Activated CD8-positive, alpha-beta memory T cell treated with anti-CD3 and anti-CD28 coated beads, Interleukin-2, amount 50 U/mL, for 1 hour (primary cell): Measurements from ENCODE around the gene NUAK1.

Experiments
- DNase-seq: peaks from one replicate; pipeline ENCODE4 v3.0.0-alpha.2; 2020; ENCODE audit errors: extremely low read depth

The NUAK1 gene

GRCh38 chr12:106110626-106111300, 28.0 kb downstream of the NUAK1 start:
- DNase-seq: no peak

- no peak for DNase-seq
These were observed 29.4 kb downstream of the NUAK1 start for GRCh38 chr12:106109168-106109910.

DNA sequence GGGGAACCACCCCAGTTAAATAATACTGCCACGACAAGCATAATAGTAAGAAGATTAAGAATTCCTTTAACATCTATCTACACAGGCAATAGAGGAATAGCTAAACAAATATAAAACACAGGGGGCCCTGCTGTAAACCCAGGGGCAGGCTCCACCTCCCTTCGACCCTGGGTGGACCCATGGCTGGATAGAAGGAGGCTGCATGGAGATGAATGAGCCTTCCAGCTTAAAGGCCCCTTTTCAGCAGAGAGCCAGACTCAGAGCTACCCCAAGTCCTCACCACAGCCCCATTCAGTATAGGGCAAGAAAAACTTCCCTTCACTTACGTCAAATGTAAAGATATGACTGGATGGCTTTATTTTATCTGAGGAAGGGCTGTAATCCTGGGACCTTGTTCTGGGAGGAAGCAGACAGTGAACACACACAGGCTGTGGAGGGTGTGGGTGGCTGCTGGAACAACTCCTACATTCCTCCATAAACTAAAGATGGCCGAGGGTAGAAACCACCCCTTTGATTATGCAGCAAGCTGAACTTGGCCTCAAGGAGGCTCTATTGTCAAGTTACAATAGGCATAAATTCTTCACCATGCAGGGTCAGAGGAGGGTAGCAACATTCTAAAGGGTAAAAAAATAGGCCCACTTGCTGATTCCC, 30.4 kb downstream of the NUAK1 start:
- DNase-seq: no peak

DNA sequence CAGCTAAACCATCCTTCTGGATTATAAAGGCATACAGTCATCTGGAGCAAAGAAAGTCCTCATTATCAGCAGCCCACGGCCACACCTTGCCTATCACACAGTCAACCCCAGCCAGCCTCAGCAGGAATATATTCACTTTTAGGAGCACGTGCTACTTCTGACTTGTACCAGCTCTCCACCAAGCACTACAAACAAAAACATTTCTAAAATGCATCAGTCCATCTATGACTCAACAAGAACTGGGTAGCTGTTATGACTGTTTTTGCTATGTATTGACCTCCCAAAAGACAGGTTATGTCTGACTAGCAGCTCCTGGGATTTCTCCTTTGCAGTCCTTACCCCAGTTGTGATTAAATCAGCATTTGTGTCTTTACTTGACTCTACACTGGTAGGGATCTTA, 31.2 kb downstream of the NUAK1 start:
- DNase-seq: no peak

DNA sequence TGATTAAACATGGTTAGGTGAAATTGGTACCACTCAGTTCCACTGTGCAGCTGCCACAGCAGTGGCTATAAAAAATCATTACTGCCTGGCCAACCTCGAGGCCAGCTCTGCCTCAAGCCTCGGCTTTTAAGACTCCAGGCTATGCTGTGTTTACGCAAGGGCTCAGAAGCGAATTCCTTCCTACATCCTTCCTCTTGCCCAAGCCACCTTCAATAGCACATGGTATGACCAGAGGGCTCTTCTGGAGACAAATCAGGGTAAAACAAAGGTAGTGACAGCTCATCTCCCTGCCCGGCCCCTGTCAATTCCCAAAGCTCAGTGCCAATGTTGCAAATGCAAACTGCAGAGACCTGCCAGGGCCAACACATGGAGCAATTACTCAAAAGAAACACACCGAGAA, 31.9 kb downstream of the NUAK1 start:
- DNase-seq: no peak

DNA sequence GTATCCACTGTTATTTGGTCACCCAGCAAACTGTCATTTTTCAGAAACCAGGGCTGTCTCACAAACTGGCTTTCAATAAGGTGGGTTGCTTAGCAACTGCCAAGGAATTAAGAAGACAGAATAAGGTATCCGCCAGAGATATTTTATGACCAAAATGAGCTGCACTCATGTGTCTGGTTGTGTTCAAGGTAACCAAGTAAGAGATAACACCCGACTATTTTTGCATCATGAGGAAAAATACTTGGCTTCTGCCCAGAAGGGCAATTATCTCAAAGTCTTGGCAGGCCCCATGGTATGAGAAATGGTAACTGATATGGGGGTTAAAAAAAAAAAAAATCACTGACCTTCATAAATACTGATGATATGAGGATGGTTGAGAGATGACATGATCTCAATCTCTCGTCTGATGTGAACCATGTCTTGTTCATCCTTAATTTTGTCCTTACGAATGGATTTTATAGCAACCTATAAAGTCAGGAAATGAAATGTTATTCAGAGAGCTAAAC, 32.6 kb downstream of the NUAK1 start:
- no peak for DNase-seq

DNA sequence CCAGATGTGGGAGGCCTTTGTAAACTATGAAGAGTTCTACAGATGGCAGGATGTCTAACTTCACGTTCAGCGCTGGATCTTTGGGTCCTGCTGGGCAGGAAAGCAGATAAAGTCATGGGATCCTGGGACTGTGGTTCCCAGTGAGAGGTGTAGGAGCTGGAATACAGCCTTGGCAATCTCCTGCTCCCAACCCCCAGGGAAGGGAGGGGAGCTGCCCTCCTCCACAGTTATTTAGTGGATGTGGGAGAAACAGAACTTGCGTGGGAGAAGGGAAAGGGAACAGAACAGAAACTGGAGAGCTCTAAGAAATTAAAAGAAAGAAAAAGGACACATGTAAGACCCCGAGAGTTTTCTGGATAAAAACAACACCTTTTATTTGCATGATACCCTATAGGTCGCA, 37.0 kb downstream of the NUAK1 start:
- no peak for DNase-seq

GRCh38 chr12:106098691-106099200, 40.0 kb downstream of the NUAK1 start:
- DNase-seq: no peak

DNA sequence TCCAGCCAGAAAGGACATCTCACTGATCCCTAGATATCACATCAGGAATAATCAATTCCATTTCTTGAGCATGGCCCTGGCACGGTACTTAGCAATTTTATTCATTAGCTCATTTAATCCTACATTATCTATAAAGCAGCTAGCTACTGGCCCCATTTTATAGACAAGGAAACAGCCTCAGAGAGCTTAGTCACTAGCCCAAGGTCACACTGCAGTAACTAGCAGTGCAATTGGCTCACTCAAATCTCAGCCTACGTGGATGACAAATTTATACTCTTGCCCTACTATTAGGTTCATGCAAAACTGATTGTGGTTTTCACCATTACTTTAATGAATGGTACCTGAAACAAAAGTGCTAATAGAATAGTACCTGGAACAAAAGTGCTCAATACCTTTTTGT, 41.7 kb downstream of the NUAK1 start:
- DNase-seq: no peak

GRCh38 chr12:106096376-106096775, 42.4 kb downstream of the NUAK1 start:
- DNase-seq: no peak

- DNase-seq: no peak
These were observed 44.5 kb downstream of the NUAK1 start for GRCh38 chr12:106094304-106094703.

DNA sequence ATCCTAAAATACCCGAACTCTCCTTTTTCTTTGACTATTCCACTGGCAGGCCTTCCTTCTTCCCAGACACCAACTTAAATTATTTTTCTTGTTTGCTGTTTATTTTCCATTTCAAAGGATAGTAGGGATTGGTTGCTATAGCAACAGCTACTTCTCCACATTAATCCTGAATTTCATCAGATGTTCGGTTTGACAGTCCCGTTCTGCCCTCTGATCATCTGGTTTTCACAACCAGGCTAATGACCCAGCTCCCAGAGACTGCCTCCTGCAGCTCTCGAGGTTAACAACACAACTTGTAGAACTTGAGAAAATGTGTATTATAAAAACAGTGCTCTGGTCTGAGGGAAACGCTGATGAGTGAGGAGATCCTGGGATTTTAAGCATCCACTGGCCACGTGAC, 45.5 kb downstream of the NUAK1 start:
- no peak for DNase-seq

DNA sequence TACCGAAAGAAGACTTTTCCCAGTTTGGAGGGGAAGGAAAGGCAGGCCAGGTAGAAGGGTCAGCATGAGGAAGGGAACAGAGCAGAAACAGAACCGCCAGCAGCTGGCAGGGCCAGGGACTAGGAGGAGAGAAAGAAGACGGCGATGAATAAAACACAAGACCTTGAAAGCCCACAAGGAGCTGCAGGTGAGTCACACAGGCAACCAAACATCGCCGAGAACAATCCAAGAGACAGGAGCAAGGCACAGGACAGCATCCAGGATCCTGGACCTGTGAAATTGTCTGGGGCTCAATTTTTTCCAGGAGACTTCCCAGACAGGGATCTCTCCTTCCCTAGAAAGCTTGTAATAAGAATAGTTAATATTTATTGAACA, 47.3 kb downstream of the NUAK1 start:
- DNase-seq: no peak

- no peak for DNase-seq
These were observed 47.9 kb downstream of the NUAK1 start for GRCh38 chr12:106090591-106091445.

DNA sequence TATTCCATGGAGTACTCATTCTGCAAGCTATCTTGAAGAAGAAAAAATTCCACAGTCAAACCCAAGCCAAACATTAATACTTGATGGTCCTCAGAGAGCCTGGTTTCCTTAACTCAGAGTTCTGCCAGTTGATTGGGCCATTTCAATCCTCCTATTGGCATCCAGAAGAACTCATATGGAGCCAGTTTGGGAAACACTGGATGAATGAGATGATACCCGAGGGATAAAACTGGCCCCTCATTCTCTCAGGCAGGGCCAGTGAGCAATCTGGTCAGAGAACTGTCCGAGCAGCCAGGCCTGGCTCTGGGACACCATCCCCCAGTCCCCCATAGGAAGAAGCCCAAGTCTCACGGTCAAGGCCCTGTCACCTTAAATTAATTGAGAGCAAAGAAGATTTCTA, 48.8 kb downstream of the NUAK1 start:
- no peak for DNase-seq

GRCh38 chr12:106088811-106089485, 49.8 kb downstream of the NUAK1 start:
- no peak for DNase-seq

GRCh38 chr12:106088246-106088808, 50.4 kb downstream of the NUAK1 start:
- DNase-seq: no peak

DNA sequence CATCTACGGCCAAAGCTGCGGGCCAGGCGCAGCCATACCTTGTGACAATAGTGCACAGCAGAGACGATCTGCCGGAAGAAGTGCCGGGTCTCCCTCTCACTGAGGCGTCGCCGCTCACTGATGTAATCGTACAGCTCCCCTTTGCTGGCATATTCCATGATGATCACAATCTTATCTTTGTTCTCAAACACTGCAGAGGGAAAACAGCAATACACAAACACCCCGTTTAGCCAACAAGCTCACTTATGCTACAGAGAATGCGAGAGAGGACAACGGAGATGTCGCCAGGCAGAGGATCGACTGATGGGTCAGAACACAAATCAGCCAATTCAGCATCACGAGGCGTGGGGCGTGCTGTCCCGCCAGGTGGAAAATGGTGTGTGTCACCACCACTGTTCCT, 52.1 kb downstream of the NUAK1 start:
- no peak for DNase-seq

DNA sequence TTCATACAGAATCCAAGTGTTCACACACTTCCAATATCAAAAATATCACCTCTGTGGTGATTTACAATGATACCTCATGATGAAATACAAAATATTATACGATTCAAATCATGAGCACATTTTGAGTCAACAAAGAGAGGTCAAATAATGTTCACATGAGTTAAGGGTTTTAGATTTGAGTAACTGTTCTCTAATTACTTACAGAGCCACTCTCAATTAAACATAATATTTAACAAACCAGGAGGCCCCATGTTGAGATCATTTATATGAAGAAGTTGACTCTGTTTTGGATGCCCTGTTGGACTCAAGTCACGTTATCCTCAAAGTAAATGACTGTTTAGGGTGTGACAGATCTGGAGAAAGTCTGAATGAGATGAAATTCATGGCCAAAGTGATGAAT, 53.5 kb downstream of the NUAK1 start:
- no peak for DNase-seq

GRCh38 chr12:106084759-106085158, 54.0 kb downstream of the NUAK1 start:
- DNase-seq: no peak
